Adrenal gland (tissue), 12 donors: ENCODE data around the gene ACER2. TPM values are rescaled to one million over a fixed set of nuclear protein-coding genes. Genes with fewer than 3 reads are reported as not detected.
A peak's percentile ranks its signal among the peaks of the same experiment; 100 is the strongest.

Experiments
- DNase-seq, 7 donors: peaks; one replicate each; pipeline ENCODE4 v3.0.0-alpha.2; 2019 to 2020
- H3K27ac ChIP-seq, 5 donors: fragments of 200-600 bp; sonication (generic) in 4 of 5; 1 replicate in 3 of 5; 2 replicates in 2 of 5; pipeline versions ENCODE4 v1.5.1 to v1.8.0; 2016 to 2020; ENCODE audit warnings: mild to moderate bottlenecking in 1 of 5
- H3K27me3 ChIP-seq: fragments of 200-600 bp; 2 replicates; pipeline ENCODE4 v1.8.0; 2021
- H3K36me3 ChIP-seq, 2 donors: fragments of 200-600 bp; replicated peaks in 1 of 2; 1 replicate in 1 of 2; 2 replicates in 1 of 2; pipeline versions ENCODE4 v1.5.1 to v1.8.0; 2018 to 2022
- H3K4me1 ChIP-seq, 2 donors: fragments of 200-600 bp; replicated peaks in 1 of 2; 1 replicate in 1 of 2; 2 replicates in 1 of 2; pipeline versions ENCODE4 v1.5.1 to v1.8.0; 2018 to 2021
- H3K4me3 ChIP-seq, 4 donors: fragments of 200-600 bp; sonication (generic) in 3 of 4; one replicate each; pipeline ENCODE4 v1.5.1; 2016 to 2018
- H3K9me3 ChIP-seq, 3 donors: fragments of 200-600 bp; sonication (generic) in 1 of 3; replicated peaks in 1 of 3; 1 replicate in 2 of 3; 2 replicates in 1 of 3; pipeline versions ENCODE4 v1.5.1 to v1.8.0; 2016 to 2021
- POLR2A ChIP-seq, 2 donors: fragments of 450-650 bp; IDR thresholded peaks; one replicate each; pipeline ENCODE4 v1.6.1; 2017; ENCODE audit warnings: antibody characterized with exemption in 2 of 2, mild to moderate bottlenecking in 2 of 2, moderate library complexity in 1 of 2
- WGBS, 4 donors: extraction: QIAGEN DNeasy Blood & Tissue Kit in 2 of 4; methylation state at CpG; one replicate each; pipeline versions ENCODE4 v1.1.5 to v1.1.7; 2013 to 2017; 5-methylcytosine and 5-hydroxymethylcytosine counted together
- intact Hi-C, 2 donors: fragments of 100-400 bp; cut with DNase I; formaldehyde crosslinking; loops; one replicate each; pipeline versions ENCODE4 v1.14.1 to v1.15.0; 2022 to 2023
- polyA plus RNA-seq, 3 donors: library from polyadenylated mRNA; stranded (reverse); fragments of 200-250 nt in 2 of 3; fragments of 350-450 nt in 1 of 3; fragmentation: Illumina TruSeq in 1 of 3; extraction: RNeasy Lipid Tissue Mini Kit (QIAGEN cat#74804) in 1 of 3; gene quantifications; one replicate each; pipeline ENCODE4 v1.2.3, GENCODE V29; 2013 to 2014
- total RNA-seq, 9 donors: library from RNA; depleted of rRNA in 4 of 9; stranded (reverse); fragments of >200 nt in 4 of 9; fragments of 120-200 nt in 1 of 9; fragmentation: NEBNext Ultra II Directional in 1 of 9; extraction: Animal tissue kit (Norgen Biotek cat#: 25700) in 1 of 9; gene quantifications; one replicate each; pipeline versions ENCODE4 v1.1.0 to v1.2.4, GENCODE V29; 2013 to 2023
- TF ChIP-seq, protein P1 (sequence below), 6 experiments: fragments of 450-650 bp in 4 of 6; fragments of 200-600 bp in 2 of 6; sonication (generic) in 1 of 6; IDR thresholded peaks; 1 replicate in 5 of 6; 2 replicates in 1 of 6; pipeline versions ENCODE4 v1.5.1 to v1.8.0; 2016 to 2021; ENCODE audit warnings: antibody characterized with exemption in 6 of 6, mild to moderate bottlenecking in 2 of 6, moderate library complexity in 1 of 6
- donor health status: healthy with polysubstance abuse.
- donor health status: Bipolar disorder and iron deficiency.
- donor health status: DM: yes; HTN: yes; CAD: no.
- donor health status: DM: no; HTN: no; CAD: no.
- donor health status: DM: no; HTN: no; CAD: no.
- donor health status: DM: yes; HTN: yes; CAD: no.

ACER2 gene
- total and polyA plus RNA-seq, 12 donors: 0.24 to 10.0 (median 5.3) TPM

DNA sequence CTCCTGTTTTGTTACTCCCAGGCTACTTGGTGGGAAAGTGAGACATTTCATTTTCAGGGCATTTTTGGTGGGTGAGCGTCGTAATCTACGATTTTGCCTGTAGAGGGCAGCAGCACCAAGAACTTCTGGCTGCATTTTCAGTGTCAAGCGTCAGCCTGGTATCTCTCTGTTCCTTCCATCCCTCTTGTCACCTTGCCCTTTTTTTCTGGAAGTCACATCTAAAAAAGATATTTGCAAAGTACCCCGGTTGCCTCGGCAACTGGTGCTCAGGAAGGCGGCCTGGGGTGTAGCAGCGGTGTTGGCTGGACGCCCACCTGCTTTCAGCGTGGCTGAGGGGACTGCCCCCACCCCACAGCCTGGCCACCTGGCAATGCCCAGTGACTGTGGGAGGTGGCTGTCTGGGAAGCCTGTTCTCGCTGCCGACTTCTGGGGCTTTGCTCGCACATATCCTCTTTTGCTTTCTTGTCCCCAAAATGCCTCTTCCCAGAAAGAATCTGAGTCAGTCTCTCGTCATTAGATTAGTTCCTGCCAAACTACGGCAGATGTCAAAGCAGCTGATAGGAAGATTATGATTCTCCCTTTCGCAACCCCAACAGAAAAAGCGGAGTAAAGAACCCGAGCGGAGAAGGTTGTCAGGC lies 84.5 kb downstream of the ACER2 start:
- DNase-seq: peak; percentile 61 to 95 (median 89)
- Histone ChIP-seq H3K9me3 (no peaks in the 10 kb centered on the region), H3K4me3 (peak overlapping the region in 2 of 4 donors; percentile 23 to 55), H3K36me3 (no peaks in the 10 kb centered on the region), H3K27me3 (no peaks in the 10 kb centered on the region), H3K4me1 (peaks cover 0 to 9% of the 10 kb centered on the region in 2 donors), H3K27ac (peak overlapping the region in 4 of 5 donors; percentile 68 to 93 (median 82))
- intact Hi-C loops: no loop called here
- peak in 1 of 2 donors; percentile 37 for TF ChIP-seq POLR2A (IDR thresholded peaks at IDR 0.05)
- TF ChIP-seq, protein P1, sequence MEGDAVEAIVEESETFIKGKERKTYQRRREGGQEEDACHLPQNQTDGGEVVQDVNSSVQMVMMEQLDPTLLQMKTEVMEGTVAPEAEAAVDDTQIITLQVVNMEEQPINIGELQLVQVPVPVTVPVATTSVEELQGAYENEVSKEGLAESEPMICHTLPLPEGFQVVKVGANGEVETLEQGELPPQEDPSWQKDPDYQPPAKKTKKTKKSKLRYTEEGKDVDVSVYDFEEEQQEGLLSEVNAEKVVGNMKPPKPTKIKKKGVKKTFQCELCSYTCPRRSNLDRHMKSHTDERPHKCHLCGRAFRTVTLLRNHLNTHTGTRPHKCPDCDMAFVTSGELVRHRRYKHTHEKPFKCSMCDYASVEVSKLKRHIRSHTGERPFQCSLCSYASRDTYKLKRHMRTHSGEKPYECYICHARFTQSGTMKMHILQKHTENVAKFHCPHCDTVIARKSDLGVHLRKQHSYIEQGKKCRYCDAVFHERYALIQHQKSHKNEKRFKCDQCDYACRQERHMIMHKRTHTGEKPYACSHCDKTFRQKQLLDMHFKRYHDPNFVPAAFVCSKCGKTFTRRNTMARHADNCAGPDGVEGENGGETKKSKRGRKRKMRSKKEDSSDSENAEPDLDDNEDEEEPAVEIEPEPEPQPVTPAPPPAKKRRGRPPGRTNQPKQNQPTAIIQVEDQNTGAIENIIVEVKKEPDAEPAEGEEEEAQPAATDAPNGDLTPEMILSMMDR (IDR thresholded peaks at IDR 0.05): peak; percentile 75 to 89 (median 82)
- 8 to 12% (median 10%) methylated on average over 19 of the region's 19 CpGs for WGBS, 4 donors

- Histone ChIP-seq H3K4me1 (peaks cover 0 to 9% of the 10 kb centered on the region in 2 donors), H3K36me3 (no peaks in the 10 kb centered on the region), H3K9me3 (no peaks in the 10 kb centered on the region), H3K4me3 (peak overlapping the region in 1 of 4 donors; percentile 55), H3K27ac (peak overlapping the region; percentile 14 to 93 (median 71)), H3K27me3 (no peaks in the 10 kb centered on the region)
- intact Hi-C loops: no loop called here
- WGBS, 4 donors: 42 to 57% (median 50%) methylated on average over 2 of the region's 2 CpGs
- no peak for DNase-seq
- TF ChIP-seq, protein P1 (IDR thresholded peaks at IDR 0.05): no peak
- no peak for TF ChIP-seq POLR2A (IDR thresholded peaks at IDR 0.05)
Measured at GRCh38 chr9:19493876-19494275, 85.1 kb downstream of the ACER2 start.

DNA sequence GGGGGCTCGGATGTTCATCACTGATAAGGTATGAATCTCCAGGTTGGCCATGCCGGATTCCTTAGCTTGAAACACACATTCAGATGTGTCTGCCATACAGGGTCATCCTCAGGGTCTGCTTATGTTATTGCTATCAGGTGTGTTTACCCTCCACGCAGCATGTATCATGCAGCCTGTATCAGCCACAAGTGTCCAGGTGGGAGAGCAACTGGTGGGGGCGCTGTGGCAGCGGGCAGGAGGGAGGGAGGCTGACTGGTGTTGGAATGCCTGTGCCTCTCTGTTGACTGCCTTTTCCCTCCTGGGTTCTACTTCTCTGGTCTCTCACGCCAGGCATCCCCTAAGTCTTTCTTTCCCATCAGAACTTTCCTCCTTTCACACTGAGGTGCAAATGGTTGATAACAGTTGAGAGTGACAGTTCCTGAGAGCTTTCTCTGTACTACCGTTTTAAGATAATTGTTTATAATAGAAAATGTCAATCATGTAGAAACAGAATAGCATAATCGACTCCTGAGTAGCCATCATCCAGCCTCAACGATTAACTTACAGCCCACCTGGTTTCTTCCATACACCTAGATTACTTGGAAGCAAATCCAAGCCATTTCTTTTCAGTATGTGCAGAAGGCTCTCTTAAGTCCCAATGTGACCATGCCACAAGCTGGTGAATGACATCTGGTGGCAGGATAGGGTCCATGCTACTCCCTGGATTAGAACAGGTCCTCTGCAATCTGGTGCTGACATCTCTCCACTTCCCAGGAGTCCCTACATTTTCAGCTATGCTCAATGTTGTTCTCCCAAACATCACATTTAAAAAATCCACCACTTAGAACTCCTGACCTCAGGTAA lies 86.6 kb downstream of the ACER2 start:
- peaks cover 0 to 9% of the 10 kb centered on the region in 2 donors for H3K4me1 ChIP-seq
- WGBS, 4 donors: 71 to 82% (median 73%) methylated on average over 8 to 9 of the region's 9 CpGs
- no peaks in the 10 kb centered on the region for H3K27me3 ChIP-seq
- H3K27ac ChIP-seq: no peak overlapping the region
- DNase-seq: no peak
- intact Hi-C loops: no loop called here
- H3K36me3 ChIP-seq: no peaks in the 10 kb centered on the region
- H3K4me3 ChIP-seq: no peak overlapping the region
- TF ChIP-seq, protein P1 (IDR thresholded peaks at IDR 0.05): no peak
- no peak for TF ChIP-seq POLR2A (IDR thresholded peaks at IDR 0.05)
- H3K9me3 ChIP-seq: no peaks in the 10 kb centered on the region

DNA sequence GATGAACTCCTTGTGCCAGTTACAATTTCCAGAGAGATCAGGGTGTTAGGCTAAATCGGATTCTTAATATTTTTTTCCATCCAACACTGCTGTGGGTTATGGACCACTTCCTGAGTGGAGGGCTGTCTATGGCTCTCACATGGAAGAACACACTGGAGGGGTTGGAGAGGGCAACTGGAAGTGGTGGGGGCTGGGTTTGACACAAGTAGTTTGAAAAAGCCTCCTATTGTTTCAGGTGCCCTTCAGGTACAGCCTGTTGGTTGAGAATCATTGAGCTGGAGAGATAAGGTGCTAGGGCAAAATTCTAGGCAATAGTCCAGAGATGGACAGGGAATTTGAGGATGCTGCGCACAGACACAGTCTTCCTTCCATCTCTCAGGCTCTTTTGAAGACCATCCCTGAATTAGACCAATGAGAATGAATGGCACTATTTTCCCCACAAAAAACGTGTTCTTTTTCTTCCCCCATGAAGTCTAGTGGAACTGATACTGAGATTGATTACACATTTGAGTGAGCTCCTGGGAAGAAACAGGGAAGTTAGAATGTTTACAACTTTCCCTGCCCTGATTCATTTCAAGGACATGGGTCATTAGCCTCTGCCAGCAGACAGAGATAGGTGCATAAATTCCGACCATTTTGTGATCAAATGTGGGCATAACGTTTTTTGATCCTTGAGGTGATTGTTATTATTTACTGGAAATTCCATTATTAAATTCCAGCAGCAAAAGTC lies 87.7 kb downstream of the ACER2 start:
- WGBS, 4 donors: 52 to 59% (median 52%) methylated on average over 5 of the region's 5 CpGs
- no peaks in the 10 kb centered on the region for H3K9me3 ChIP-seq
- H3K27ac ChIP-seq: peak overlapping the region in 1 of 5 donors; percentile 6
- DNase-seq: no peak
- H3K4me1 ChIP-seq: peaks cover 0 to 9% of the 10 kb centered on the region in 2 donors
- H3K36me3 ChIP-seq: no peaks in the 10 kb centered on the region
- intact Hi-C loops: no loop called here
- no peaks in the 10 kb centered on the region for H3K27me3 ChIP-seq
- TF ChIP-seq, protein P1 (IDR thresholded peaks at IDR 0.05): no peak
- no peak for TF ChIP-seq POLR2A (IDR thresholded peaks at IDR 0.05)
- no peak overlapping the region for H3K4me3 ChIP-seq
